ENCODE data around the gene GOLPH3L. TPM values are rescaled to one million over a fixed set of nuclear protein-coding genes. Genes with fewer than 3 reads are reported as not detected.

GOLPH3L gene
- total and polyA plus RNA-seq, 7 donors: 18.1 to 66.6 (median 26.5) TPM

DNA sequence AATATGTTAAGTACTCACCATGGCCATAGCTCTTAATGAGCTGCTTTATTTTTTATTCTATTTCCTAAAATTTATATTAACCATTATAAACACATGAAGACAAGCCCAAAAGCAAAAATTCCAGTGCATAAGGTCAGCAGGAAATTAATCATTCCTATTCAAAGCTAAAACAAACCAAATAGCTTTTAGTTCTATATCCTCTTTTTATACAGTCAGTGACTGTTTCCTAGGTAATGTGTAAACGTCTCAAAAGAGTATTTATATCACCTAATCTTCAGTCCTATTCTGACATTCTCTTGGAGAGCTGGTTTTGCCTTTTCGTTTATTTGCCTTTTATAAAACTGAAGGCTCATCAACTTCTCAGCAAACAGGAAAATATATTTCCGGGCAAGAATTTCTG, 4.2 kb downstream of the GOLPH3L start:
- peak overlapping the region in 1 of 4 donors; percentile 51 for H3K27ac ChIP-seq
- H3K9me3 ChIP-seq: no peaks in the 10 kb centered on the region
- DNase-seq: no peak
- WGBS, 2 donors: 43 to 80% methylated on average over 3 of the region's 3 CpGs
- H3K4me3 ChIP-seq: no peak overlapping the region
- no peaks in the 10 kb centered on the region for H3K27me3 ChIP-seq
- peaks cover 4 to 64% (median 17%) of the 10 kb centered on the region in 4 donors for H3K36me3 ChIP-seq
- intact Hi-C loops (cut with DNase I): loop anchor here (10.0 kb wide), 2 partner anchors 128 to 232 kb away; partner anchors contain the start of gene SETDB1
- TF ChIP-seq EP300 (IDR thresholded peaks at IDR 0.05) (no peak), POLR2AphosphoS5 (IDR thresholded peaks at IDR 0.05) (no peak), POLR2A (IDR thresholded peaks at IDR 0.05) (no peak)
- TF ChIP-seq, protein P1, sequence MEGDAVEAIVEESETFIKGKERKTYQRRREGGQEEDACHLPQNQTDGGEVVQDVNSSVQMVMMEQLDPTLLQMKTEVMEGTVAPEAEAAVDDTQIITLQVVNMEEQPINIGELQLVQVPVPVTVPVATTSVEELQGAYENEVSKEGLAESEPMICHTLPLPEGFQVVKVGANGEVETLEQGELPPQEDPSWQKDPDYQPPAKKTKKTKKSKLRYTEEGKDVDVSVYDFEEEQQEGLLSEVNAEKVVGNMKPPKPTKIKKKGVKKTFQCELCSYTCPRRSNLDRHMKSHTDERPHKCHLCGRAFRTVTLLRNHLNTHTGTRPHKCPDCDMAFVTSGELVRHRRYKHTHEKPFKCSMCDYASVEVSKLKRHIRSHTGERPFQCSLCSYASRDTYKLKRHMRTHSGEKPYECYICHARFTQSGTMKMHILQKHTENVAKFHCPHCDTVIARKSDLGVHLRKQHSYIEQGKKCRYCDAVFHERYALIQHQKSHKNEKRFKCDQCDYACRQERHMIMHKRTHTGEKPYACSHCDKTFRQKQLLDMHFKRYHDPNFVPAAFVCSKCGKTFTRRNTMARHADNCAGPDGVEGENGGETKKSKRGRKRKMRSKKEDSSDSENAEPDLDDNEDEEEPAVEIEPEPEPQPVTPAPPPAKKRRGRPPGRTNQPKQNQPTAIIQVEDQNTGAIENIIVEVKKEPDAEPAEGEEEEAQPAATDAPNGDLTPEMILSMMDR (IDR thresholded peaks at IDR 0.05): no peak
- peaks cover 0 to 20% (median 6%) of the 10 kb centered on the region in 4 donors for H3K4me1 ChIP-seq

DNA sequence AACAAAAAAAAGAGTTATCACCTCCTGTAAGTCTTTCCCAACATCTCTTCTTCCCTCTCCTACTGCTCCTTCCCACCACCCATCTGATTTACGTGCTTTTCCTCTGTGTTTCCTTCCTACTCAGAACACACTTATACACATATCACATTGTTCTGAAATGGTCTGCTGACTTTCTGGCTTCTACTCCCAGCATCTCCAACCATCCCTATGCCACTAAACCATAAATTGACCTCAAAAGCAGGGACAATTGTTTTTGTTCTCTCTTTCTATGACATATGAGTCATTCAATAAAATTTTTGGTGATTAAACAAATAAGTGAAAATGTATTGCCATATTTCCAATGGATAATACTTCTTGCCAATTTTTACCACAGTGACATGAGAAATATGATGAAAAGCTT, 8.2 kb downstream of the GOLPH3L start:
- TF ChIP-seq POLR2A (IDR thresholded peaks at IDR 0.05) (no peak), EP300 (IDR thresholded peaks at IDR 0.05) (no peak), POLR2AphosphoS5 (IDR thresholded peaks at IDR 0.05) (no peak)
- TF ChIP-seq, protein P1 (IDR thresholded peaks at IDR 0.05): no peak
- Histone ChIP-seq H3K9me3 (no peaks in the 10 kb centered on the region), H3K27ac (no peak overlapping the region), H3K4me1 (no peaks in the 10 kb centered on the region), H3K4me3 (no peak overlapping the region), H3K36me3 (peaks cover 3 to 68% (median 12%) of the 10 kb centered on the region in 4 donors), H3K27me3 (no peaks in the 10 kb centered on the region)
- 80 to 84% methylated on average over 1 of the region's 1 CpG for WGBS, 2 donors
- DNase-seq: no peak
- intact Hi-C loops (cut with DNase I): no loop called here

GRCh38 chr1:150686275-150686674, 10.7 kb downstream of the GOLPH3L start:
- no peaks in the 10 kb centered on the region for H3K4me1 ChIP-seq
- H3K36me3 ChIP-seq: peaks cover 0 to 55% (median 9%) of the 10 kb centered on the region in 4 donors
- 59 to 87% methylated on average over 3 of the region's 3 CpGs for WGBS, 2 donors
- intact Hi-C loops (cut with DNase I): no loop called here
- no peaks in the 10 kb centered on the region for H3K27me3 ChIP-seq
- H3K4me3 ChIP-seq: no peak overlapping the region
- DNase-seq: no peak
- no peaks in the 10 kb centered on the region for H3K9me3 ChIP-seq
- no peak overlapping the region for H3K27ac ChIP-seq
- no peak for TF ChIP-seq POLR2AphosphoS5 (IDR thresholded peaks at IDR 0.05)
- TF ChIP-seq, protein P1 (IDR thresholded peaks at IDR 0.05): no peak
- no peak for TF ChIP-seq POLR2A (IDR thresholded peaks at IDR 0.05)
- TF ChIP-seq EP300 (IDR thresholded peaks at IDR 0.05): no peak

- H3K4me1 ChIP-seq: no peaks in the 10 kb centered on the region
Measured at GRCh38 chr1:150683914-150684313, 13.0 kb downstream of the GOLPH3L start.

More at GRCh38 chr1:150683914-150684313, 13.0 kb downstream of the GOLPH3L start:
- DNase-seq: no peak
- Histone ChIP-seq H3K4me3 (no peak overlapping the region), H3K27me3 (no peaks in the 10 kb centered on the region), H3K27ac (no peak overlapping the region), H3K9me3 (no peaks in the 10 kb centered on the region), H3K36me3 (peaks cover 0 to 45% (median 5%) of the 10 kb centered on the region in 4 donors)
- intact Hi-C loops (cut with DNase I): no loop called here
- TF ChIP-seq POLR2AphosphoS5 (IDR thresholded peaks at IDR 0.05) (no peak), EP300 (IDR thresholded peaks at IDR 0.05) (no peak), POLR2A (IDR thresholded peaks at IDR 0.05) (no peak)
- TF ChIP-seq, protein P1 (IDR thresholded peaks at IDR 0.05): no peak
- 15 to 32% methylated on average over 1 of the region's 1 CpG for WGBS, 2 donors

Measured in sigmoid colon (tissue), 7 donors.